T follicular helper cell (primary cell): ENCODE data around the gene DNAH7.
A peak's percentile ranks its signal among the peaks of the same experiment; 100 is the strongest.
"Not testable (repeated sequence)": the region's sequence is repeated elsewhere in the genome, so short reads cannot be mapped to it uniquely, and the experiment has no call there.

Experiments
- DNase-seq: peaks from one replicate; pipeline ENCODE4 v3.0.0-alpha.2; 2020; ENCODE audit warnings: low read depth
- total RNA-seq, 2 experiments: gene quantifications; one replicate each; lab custom pipeline; 2026; lab: John Stamatoyannopoulos, UW

Gene DNAH7
- 0 to 0.13 reads per million in 2 experiments for total RNA-seq

- DNase-seq, result peak; percentile 87
Observed at GRCh38 chr2:196068271-196069209, at the start of gene DNAH7. Gene DNAH7, minus strand, starts transcription at chr2:196068837. Its CDS starts 126 bp downstream, at chr2:196068711.

- DNase-seq, result no peak
Observed at GRCh38 chr2:196117214-196117705, 48.6 kb upstream of the DNAH7 start.

- no peak for DNase-seq
Observed at GRCh38 chr2:196113061-196113974, 44.7 kb upstream of the DNAH7 start.

GRCh38 chr2:196112418-196113034 is 43.9 kb upstream of the DNAH7 start:
- no peak for DNase-seq

GRCh38 chr2:196108604-196109003 is 40.0 kb upstream of the DNAH7 start:
- no peak for DNase-seq

GRCh38 chr2:196105951-196106350 is 37.3 kb upstream of the DNAH7 start:
- no peak for DNase-seq

- no peak for DNase-seq
Observed at GRCh38 chr2:196104066-196104465, 35.4 kb upstream of the DNAH7 start.

GRCh38 chr2:196103626-196104025 is 35.0 kb upstream of the DNAH7 start:
- no peak for DNase-seq

- DNase-seq, result no peak
Observed at GRCh38 chr2:196101325-196101991, 32.8 kb upstream of the DNAH7 start.

- DNase-seq, result no peak
Observed at GRCh38 chr2:196099916-196100315, 31.3 kb upstream of the DNAH7 start.

- DNase-seq, result no peak
Observed at GRCh38 chr2:196097864-196098660, 29.4 kb upstream of the DNAH7 start.

- DNase-seq, result no peak
Observed at GRCh38 chr2:196096982-196097745, 28.5 kb upstream of the DNAH7 start.

GRCh38 chr2:196096264-196096663 is 27.6 kb upstream of the DNAH7 start:
- no peak for DNase-seq

GRCh38 chr2:196089448-196089847 is 20.8 kb upstream of the DNAH7 start:
- not testable (repeated sequence) for DNase-seq

GRCh38 chr2:196088203-196088602 is 19.6 kb upstream of the DNAH7 start:
- DNase-seq, result no peak

GRCh38 chr2:196086517-196087368 is 18.1 kb upstream of the DNAH7 start:
- no peak for DNase-seq

GRCh38 chr2:196083601-196084000 is 15.0 kb upstream of the DNAH7 start:
- no peak for DNase-seq

GRCh38 chr2:196080526-196080925 is 11.9 kb upstream of the DNAH7 start:
- DNase-seq, result no peak

GRCh38 chr2:196079052-196079451 is 10.4 kb upstream of the DNAH7 start:
- DNase-seq, result no peak
